Thyroid gland (tissue), 4 donors: ENCODE data around the gene BCAS2.

Experiments
- POLR2A ChIP-seq, 2 donors: fragments of 450-650 bp; IDR thresholded peaks; one replicate each; pipeline ENCODE4 v1.6.1; 2017; ENCODE audit warnings: antibody characterized with exemption in 2 of 2, mild to moderate bottlenecking in 2 of 2, moderate library complexity in 1 of 2
- TF ChIP-seq, protein P1 (sequence below), 6 experiments: fragments of 200-600 bp in 3 of 6; fragments of 450-650 bp in 3 of 6; sonication (generic) in 3 of 6; IDR thresholded peaks; one replicate each; pipeline ENCODE4 v1.5.1; 2016 to 2019; ENCODE audit warnings: antibody characterized with exemption in 6 of 6, mild to moderate bottlenecking in 2 of 6, inconsistent platforms in 1 of 6, moderate library complexity in 1 of 6

DNA sequence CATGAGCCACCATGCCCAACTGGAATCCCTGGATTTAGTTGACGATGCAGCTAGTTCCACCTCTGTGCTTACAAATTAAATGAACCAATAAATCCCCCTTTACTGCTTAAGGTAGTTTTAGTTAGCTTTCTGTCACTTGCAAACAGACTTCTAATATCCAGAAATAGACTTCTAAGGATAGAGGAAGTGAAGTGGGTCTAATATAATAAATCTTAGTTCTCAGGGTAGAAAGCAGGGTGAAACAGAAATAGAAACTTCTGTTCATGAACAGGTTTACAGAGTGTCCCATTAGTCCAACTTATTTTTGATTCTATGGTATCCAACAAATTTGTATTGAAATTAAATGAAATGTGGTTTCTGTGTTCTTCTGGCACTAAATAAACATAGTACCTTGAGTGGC lies 20.1 kb downstream of the BCAS2 start:
- TF ChIP-seq, protein P1, sequence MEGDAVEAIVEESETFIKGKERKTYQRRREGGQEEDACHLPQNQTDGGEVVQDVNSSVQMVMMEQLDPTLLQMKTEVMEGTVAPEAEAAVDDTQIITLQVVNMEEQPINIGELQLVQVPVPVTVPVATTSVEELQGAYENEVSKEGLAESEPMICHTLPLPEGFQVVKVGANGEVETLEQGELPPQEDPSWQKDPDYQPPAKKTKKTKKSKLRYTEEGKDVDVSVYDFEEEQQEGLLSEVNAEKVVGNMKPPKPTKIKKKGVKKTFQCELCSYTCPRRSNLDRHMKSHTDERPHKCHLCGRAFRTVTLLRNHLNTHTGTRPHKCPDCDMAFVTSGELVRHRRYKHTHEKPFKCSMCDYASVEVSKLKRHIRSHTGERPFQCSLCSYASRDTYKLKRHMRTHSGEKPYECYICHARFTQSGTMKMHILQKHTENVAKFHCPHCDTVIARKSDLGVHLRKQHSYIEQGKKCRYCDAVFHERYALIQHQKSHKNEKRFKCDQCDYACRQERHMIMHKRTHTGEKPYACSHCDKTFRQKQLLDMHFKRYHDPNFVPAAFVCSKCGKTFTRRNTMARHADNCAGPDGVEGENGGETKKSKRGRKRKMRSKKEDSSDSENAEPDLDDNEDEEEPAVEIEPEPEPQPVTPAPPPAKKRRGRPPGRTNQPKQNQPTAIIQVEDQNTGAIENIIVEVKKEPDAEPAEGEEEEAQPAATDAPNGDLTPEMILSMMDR (IDR thresholded peaks at IDR 0.05), result no peak
- TF ChIP-seq POLR2A (IDR thresholded peaks at IDR 0.05), result no peak
